AG04450 (cell line): Measurements from ENCODE around the gene SLC52A1. TPM values are rescaled to one million over a fixed set of nuclear protein-coding genes. Genes with fewer than 3 reads are reported as not detected.
"Not testable (repeated sequence)": the region's sequence is repeated elsewhere in the genome, so short reads cannot be mapped to it uniquely, and the experiment has no call there.

Experiments used
- CTCF ChIA-PET: fragments of 300-600, 350-600 bp; formaldehyde crosslinking; extraction: SDS; loops from one replicate; lab custom pipeline; 2022; ENCODE audit warnings: antibody characterized with exemption, inconsistent platforms; lab: Charles Lee
- POLR2A ChIA-PET: fragments of 350-600 bp; formaldehyde crosslinking; extraction: SDS; loops from one replicate; lab custom pipeline; 2021; ENCODE audit warnings: antibody characterized with exemption, inconsistent platforms; lab: Yijun Ruan, JAX
- DNase-seq: peaks from one replicate; pipeline ENCODE4 v3.0.0-alpha.2; 2011; ENCODE audit warnings: low read depth, low spot score
- H3K27ac ChIP-seq: one replicate; pipeline ENCODE4 v1.5.1; 2012; ENCODE audit warnings: low read depth, low read length, control low read depth
- H3K27me3 ChIP-seq: one replicate; pipeline ENCODE4 v1.6.0; 2012; ENCODE audit warnings: low read length; ENCODE audit not compliant: control insufficient read depth, insufficient read depth
- H3K4me3 ChIP-seq: 2 replicates; pipeline ENCODE4 v1.5.1; 2011; ENCODE audit warnings: mild to moderate bottlenecking, low read depth, low read length, control low read depth
- H3K9me3 ChIP-seq: 2 replicates; pipeline ENCODE4 v1.5.1; 2012; ENCODE audit warnings: low read length; ENCODE audit not compliant: control insufficient read depth, insufficient read depth
- polyA plus RNA-seq: library from polyadenylated mRNA; depleted of rRNA; stranded (reverse); fragments of >200 nt; gene quantifications from 2 replicates; pipeline ENCODE4 v1.2.3, GENCODE V29; 2011
- TF ChIP-seq, protein P1 (sequence below): IDR thresholded peaks from 2 replicates; pipeline ENCODE4 v1.5.1; 2011; ENCODE audit warnings: low read depth, low read length, control low read depth, inconsistent platforms

Gene SLC52A1
- polyA plus RNA-seq, 1 experiment = not detected

DNA sequence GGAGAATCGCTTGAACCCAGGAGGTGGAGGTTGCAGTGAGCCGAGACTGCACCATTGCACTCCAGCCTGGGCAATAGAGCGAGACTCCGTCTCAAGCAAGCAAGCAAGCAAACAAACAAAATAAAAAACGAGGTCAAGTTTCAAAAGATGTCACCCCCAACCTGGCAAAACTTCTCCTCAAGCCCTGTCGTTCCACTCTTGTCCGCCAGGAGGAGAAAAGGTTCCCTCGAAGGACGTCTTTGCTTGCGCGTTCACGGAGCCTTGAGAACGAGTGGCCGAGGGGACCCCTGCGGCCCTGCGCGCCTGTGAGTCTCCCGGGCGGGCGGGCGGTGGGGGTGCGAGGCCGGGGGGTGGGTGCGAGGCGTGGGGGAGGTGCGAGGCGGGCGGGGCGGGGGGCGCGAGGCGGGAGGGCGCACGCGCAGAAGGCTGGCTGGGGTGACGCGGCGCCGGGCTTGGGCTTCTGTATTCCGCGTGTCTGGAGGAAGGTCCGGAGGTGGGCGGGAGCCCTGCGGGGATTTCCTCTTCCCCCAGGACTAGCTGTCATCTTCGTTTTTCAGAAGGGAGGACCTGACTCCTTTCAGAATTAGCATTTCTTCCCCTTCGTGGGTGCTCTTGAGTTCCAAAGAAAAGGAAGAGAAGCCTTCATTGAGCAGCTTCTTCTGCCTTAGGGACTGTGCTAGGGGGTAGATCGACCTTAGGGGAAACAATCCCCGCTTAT lies 3.7 kb downstream of the SLC52A1 start:
- ChIA-PET CTCF (interaction anchor here (1.0 to 2.7 kb wide), 6 partner anchors 14 to 52 kb away, joined by 3 to 28 read pairs (median 3); no protein-coding TSS in a partner anchor), POLR2A (interaction anchor here (0.6 to 0.7 kb wide), 3 partner anchors 31 to 377 kb away, joined by 3 to 6 read pairs (median 3); no protein-coding TSS in a partner anchor)
- Histone ChIP-seq H3K9me3 (no peaks in the 10 kb centered on the region), H3K27ac (no peak overlapping the region), H3K27me3 (peaks cover 7% of the 10 kb centered on the region), H3K4me3 (peak overlapping the region; percentile 48)
- TF ChIP-seq, protein P1, sequence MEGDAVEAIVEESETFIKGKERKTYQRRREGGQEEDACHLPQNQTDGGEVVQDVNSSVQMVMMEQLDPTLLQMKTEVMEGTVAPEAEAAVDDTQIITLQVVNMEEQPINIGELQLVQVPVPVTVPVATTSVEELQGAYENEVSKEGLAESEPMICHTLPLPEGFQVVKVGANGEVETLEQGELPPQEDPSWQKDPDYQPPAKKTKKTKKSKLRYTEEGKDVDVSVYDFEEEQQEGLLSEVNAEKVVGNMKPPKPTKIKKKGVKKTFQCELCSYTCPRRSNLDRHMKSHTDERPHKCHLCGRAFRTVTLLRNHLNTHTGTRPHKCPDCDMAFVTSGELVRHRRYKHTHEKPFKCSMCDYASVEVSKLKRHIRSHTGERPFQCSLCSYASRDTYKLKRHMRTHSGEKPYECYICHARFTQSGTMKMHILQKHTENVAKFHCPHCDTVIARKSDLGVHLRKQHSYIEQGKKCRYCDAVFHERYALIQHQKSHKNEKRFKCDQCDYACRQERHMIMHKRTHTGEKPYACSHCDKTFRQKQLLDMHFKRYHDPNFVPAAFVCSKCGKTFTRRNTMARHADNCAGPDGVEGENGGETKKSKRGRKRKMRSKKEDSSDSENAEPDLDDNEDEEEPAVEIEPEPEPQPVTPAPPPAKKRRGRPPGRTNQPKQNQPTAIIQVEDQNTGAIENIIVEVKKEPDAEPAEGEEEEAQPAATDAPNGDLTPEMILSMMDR = peak; percentile 78
- peak; percentile 26 for DNase-seq

DNA sequence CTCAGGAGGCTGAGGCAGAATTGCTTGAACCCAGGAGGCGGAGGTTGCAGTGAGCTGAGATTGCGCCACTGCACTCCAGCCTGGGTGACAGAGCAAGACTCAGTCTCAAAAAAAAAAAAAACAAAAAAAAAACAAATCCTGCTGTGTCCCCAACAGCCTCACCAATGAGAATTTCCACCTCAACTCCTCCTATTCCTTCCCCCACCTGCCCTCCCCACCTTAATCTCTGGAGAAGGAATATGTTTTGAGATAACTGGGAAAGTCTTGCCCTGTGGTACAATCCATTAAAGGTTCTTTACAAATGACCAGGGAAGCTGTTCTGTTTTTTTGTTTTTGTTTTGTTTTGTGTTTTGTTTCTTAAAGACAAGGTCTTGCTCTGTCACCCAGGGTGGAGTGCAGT lies 5.1 kb downstream of the SLC52A1 start:
- ChIA-PET CTCF (interaction anchor here (0.7 to 2.7 kb wide), 3 partner anchors 32 to 51 kb away, joined by 3 to 28 read pairs (median 3); no protein-coding TSS in a partner anchor), POLR2A (interaction anchor here (1.0 kb wide), 1 partner anchor 33 kb away, joined by 4 read pairs; the partner anchor contains the start of genes INCA1 and KIF1C)
- H3K4me3 ChIP-seq, H3K9me3 ChIP-seq, DNase-seq, H3K27ac ChIP-seq, H3K27me3 ChIP-seq: not testable (repeated sequence)

DNA sequence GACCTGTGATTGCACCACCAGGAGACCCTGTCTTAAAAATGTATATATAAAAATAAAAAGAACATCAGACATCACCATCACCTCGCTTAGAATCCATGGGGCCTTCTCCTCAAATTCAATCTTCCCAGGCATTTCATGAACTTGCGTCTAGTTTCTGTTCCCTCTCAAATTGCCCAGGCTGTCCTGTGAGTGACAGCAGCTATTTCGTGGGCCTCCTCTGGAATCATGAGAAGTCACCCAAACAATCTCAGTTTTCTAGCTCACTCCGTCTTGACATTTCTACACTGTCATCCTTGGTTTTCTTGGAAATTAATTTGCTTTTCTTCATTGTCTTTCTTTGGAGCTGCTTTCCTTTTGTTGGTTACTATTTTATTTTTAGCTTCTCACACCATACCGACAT lies 7.3 kb downstream of the SLC52A1 start:
- Histone ChIP-seq H3K4me3 (no peak overlapping the region), H3K27me3 (no peaks in the 10 kb centered on the region), H3K27ac (no peak overlapping the region), H3K9me3 (no peaks in the 10 kb centered on the region; the same call in 1 of the 2 replicates)
- DNase-seq = no peak
- CTCF ChIA-PET = interaction anchor here (0.6 to 1.5 kb wide), 5 partner anchors 8 to 119 kb away, joined by 3 to 7 read pairs (median 4); partner anchors contain the start of gene CAMTA2
- POLR2A ChIA-PET = no interaction called here
- TF ChIP-seq, protein P1 = no peak

DNA sequence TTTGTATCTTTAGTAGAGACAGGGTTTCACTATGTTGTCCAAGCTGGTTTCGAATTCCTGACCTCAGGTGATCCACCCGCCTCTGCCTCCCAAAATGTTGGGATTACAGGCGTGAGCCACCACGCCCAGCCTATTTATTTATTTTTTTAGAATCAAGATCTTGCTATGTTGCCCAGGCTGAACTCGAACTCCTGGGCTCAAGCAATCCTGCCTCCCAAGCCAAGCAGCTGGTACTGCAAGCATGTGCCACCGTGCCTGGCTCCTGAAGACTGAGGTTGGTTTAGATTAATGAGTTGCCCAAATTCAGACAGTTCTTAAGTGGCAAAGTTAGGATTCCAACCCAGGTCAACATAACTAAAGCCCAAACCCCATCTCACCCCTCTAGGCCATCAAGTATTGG lies 7.9 kb downstream of the SLC52A1 start:
- H3K27me3 ChIP-seq = no peaks in the 10 kb centered on the region
- DNase-seq = no peak
- ChIA-PET CTCF (interaction anchor here (0.6 to 1.5 kb wide), 4 partner anchors 8 to 118 kb away, joined by 3 to 7 read pairs (median 4); partner anchors contain the start of gene CAMTA2), POLR2A (no interaction called here)
- no peak overlapping the region for H3K27ac ChIP-seq
- no peaks in the 10 kb centered on the region; the same call in 1 of the 2 replicates for H3K9me3 ChIP-seq
- TF ChIP-seq, protein P1 = no peak
- H3K4me3 ChIP-seq = no peak overlapping the region

DNA sequence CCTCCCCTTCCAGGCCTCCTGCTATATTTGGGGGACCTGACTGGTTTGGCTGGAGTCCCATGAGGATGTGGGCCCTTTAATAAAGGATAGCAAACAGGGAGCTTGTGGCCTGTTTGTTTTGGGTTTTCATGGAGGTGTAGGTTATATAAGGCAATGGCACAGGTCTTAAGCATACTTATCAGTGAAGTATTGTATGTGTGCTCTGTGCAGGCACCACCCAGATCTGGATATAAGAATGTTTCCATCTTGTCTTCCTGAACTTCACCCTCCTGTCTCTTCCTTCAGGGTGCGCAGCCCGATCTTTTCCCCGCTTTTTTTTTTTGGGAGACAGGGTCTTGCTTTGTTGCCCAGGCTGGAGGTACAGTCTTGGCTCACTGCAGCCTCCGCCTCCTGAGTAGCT lies 10.6 kb downstream of the SLC52A1 start:
- Histone ChIP-seq H3K27me3 (no peaks in the 10 kb centered on the region), H3K27ac (no peak overlapping the region), H3K4me3 (no peak overlapping the region), H3K9me3 (no peaks in the 10 kb centered on the region; the same call in 1 of the 2 replicates)
- ChIA-PET POLR2A (no interaction called here), CTCF (no interaction called here)
- TF ChIP-seq, protein P1 = no peak
- DNase-seq = no peak
